ENCODE results near the gene VPS8.

The VPS8 gene

DNA sequence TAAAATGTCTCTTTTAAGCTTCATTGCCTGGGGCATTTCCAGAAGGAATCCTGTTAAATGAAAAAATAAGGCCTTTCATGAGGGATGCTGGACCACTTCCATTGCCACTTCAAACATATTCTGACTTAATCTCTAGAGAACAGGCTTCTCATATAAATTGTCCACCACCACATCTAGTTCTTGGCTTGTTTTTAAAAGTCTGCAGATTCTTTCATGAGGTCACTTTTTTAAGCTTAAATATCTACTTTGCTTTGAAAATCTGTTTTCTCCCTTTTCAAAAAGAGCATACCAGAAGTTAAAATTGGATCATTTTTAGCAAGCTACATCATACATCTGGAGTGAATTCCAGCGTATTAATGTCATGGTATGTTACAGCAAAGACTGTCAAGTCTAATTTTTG is 209.3 kb downstream of the VPS8 start:
- DNase-seq (ENCODE audit: low read depth): no peak
- TF ChIP-seq, protein P1, sequence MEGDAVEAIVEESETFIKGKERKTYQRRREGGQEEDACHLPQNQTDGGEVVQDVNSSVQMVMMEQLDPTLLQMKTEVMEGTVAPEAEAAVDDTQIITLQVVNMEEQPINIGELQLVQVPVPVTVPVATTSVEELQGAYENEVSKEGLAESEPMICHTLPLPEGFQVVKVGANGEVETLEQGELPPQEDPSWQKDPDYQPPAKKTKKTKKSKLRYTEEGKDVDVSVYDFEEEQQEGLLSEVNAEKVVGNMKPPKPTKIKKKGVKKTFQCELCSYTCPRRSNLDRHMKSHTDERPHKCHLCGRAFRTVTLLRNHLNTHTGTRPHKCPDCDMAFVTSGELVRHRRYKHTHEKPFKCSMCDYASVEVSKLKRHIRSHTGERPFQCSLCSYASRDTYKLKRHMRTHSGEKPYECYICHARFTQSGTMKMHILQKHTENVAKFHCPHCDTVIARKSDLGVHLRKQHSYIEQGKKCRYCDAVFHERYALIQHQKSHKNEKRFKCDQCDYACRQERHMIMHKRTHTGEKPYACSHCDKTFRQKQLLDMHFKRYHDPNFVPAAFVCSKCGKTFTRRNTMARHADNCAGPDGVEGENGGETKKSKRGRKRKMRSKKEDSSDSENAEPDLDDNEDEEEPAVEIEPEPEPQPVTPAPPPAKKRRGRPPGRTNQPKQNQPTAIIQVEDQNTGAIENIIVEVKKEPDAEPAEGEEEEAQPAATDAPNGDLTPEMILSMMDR (conservative IDR thresholded peaks at IDR 0.05; ENCODE audit: low read depth, low read length): no peak
- H3K4me3 ChIP-seq (ENCODE audit: low read length): no peak overlapping the region

GRCh38 chr3:185024406-185024805 is 212.4 kb downstream of the VPS8 start:
- no peak for DNase-seq (ENCODE audit: low read depth)
- TF ChIP-seq, protein P1 (conservative IDR thresholded peaks at IDR 0.05; ENCODE audit: low read depth, low read length): no peak
- H3K4me3 ChIP-seq (ENCODE audit: low read length): no peak overlapping the region

DNA sequence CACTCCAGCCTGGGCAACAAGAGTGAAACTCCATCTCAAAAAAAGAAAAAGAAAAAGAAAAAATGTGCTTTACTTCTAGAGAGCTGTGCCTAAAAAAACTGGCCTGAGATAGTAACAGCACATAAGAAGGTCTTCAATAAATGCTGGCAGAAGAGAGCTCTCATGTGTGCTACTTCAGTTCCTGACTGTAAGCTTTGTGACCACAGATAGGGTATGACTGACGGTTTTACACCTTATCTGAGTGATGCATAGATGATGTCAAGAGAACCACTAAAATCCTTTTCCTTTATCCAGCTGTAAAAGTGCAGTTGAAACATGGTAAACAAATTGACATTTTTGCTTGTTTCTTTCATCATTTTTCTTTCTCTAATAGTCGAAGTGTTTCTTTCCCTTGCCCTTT is 213.0 kb downstream of the VPS8 start:
- DNase-seq (ENCODE audit: low read depth): no peak
- TF ChIP-seq, protein P1 (conservative IDR thresholded peaks at IDR 0.05; ENCODE audit: low read depth, low read length): no peak
- no peak overlapping the region for H3K4me3 ChIP-seq (ENCODE audit: low read length)

DNA sequence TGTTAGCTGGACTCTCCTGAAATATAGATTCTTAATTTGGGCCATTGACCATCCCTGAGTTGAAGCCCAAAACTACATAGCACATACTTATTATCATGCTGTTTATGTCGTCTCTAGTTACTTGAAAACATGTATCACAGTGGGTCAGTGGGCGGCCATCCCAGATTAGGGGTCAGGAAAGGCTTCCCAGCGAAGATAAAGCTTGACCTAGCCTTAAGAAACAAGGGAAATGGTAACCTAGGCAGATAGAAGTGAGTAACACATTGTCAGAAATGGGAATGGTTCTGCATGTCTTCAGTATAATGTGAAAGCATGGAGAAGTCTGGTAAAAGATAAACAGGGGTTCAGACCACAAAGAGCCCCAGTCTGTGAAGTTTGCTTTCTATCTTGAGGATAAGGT is 216.2 kb downstream of the VPS8 start:
- DNase-seq (ENCODE audit: low read depth): no peak
- TF ChIP-seq, protein P1 (conservative IDR thresholded peaks at IDR 0.05; ENCODE audit: low read depth, low read length): no peak
- H3K4me3 ChIP-seq (ENCODE audit: low read length): no peak overlapping the region

- no peak overlapping the region for H3K4me3 ChIP-seq (ENCODE audit: low read length)
- TF ChIP-seq, protein P1 (conservative IDR thresholded peaks at IDR 0.05; ENCODE audit: low read depth, low read length): no peak
- no peak for DNase-seq (ENCODE audit: low read depth)
Measured at GRCh38 chr3:185029086-185029485, 217.1 kb downstream of the VPS8 start.

- DNase-seq (ENCODE audit: low read depth): no peak
- H3K4me3 ChIP-seq (ENCODE audit: low read length): no peak overlapping the region
- TF ChIP-seq, protein P1 (conservative IDR thresholded peaks at IDR 0.05; ENCODE audit: low read depth, low read length): no peak
Measured at GRCh38 chr3:185030399-185030798, 218.4 kb downstream of the VPS8 start.

GRCh38 chr3:185030951-185031350 is 219.0 kb downstream of the VPS8 start:
- no peak overlapping the region for H3K4me3 ChIP-seq (ENCODE audit: low read length)
- DNase-seq (ENCODE audit: low read depth): no peak
- TF ChIP-seq, protein P1 (conservative IDR thresholded peaks at IDR 0.05; ENCODE audit: low read depth, low read length): no peak

Data from retinal pigment epithelial cell (primary cell).